ENCODE measurements around the gene ZNF587B.

DNA sequence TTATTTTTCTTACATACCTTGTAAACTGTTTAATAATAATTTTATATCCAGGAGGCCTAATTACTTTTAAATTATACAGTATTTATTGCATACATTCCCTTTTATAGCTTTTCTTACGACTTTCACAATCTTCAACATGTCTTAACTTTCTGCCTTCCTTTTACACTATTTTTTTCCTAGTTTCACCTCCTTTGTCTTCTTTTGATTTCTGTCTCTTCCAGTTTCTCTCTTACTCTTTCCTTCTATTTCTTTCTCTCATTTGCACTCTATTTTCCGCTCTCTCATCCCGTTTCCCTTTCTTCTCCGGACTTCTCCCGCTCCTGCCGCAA lies 26.9 kb upstream of the ZNF587B start:
- TF ChIP-seq, protein P1, sequence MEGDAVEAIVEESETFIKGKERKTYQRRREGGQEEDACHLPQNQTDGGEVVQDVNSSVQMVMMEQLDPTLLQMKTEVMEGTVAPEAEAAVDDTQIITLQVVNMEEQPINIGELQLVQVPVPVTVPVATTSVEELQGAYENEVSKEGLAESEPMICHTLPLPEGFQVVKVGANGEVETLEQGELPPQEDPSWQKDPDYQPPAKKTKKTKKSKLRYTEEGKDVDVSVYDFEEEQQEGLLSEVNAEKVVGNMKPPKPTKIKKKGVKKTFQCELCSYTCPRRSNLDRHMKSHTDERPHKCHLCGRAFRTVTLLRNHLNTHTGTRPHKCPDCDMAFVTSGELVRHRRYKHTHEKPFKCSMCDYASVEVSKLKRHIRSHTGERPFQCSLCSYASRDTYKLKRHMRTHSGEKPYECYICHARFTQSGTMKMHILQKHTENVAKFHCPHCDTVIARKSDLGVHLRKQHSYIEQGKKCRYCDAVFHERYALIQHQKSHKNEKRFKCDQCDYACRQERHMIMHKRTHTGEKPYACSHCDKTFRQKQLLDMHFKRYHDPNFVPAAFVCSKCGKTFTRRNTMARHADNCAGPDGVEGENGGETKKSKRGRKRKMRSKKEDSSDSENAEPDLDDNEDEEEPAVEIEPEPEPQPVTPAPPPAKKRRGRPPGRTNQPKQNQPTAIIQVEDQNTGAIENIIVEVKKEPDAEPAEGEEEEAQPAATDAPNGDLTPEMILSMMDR (IDR thresholded peaks at IDR 0.05): no peak
- TF ChIP-seq JUN (CRISPR knock-in tag; IDR thresholded peaks at IDR 0.05): no peak

Measured in WTC11 (cell line).